ENCODE data around the gene RFLNA. TPM values are rescaled to one million over a fixed set of nuclear protein-coding genes. Genes with fewer than 3 reads are reported as not detected.

RFLNA gene
- total and polyA plus RNA-seq, 5 donors from 2014 or later: not detected

- no peak overlapping the region for H3K27ac ChIP-seq (ENCODE audit: insufficient read depth, low read length, poor library complexity, severe bottlenecking)
- no peak overlapping the region for H3K27ac Mint-ChIP-seq
- no peaks in the 10 kb centered on the region for H3K9me3 ChIP-seq (ENCODE audit: control insufficient read depth in 2 of 2, low read length in 2 of 2)
- peaks cover 26% of the 10 kb centered on the region for H3K27me3 Mint-ChIP-seq
- H3K36me3 Mint-ChIP-seq: no peaks in the 10 kb centered on the region
- H3K4me3 Mint-ChIP-seq: no peak overlapping the region
- peaks cover 0 to 4% (median 0%) of the 10 kb centered on the region in 4 donors for H3K4me1 Mint-ChIP-seq
- no peak overlapping the region for H3K4me3 ChIP-seq (ENCODE audit: low read depth, low read length)
- DNase-seq: no peak
- H3K9me3 Mint-ChIP-seq: no peaks in the 10 kb centered on the region
- no peaks in the 10 kb centered on the region for H3K36me3 ChIP-seq (ENCODE audit: control insufficient read depth, insufficient read depth, low read length)
- ATAC-seq (ENCODE audit: low read depth in 2 of 2): no peak
- no peaks in the 10 kb centered on the region for H3K4me1 ChIP-seq (ENCODE audit: control insufficient read depth, insufficient read depth, low read length, poor library complexity, severe bottlenecking)
- no peaks in the 10 kb centered on the region for H3K27me3 ChIP-seq (ENCODE audit: control insufficient read depth, insufficient read depth, low read length)
These were observed 6.3 kb downstream of the RFLNA start for GRCh38 chr12:124301084-124301654.

GRCh38 chr12:124302241-124302806 lies 7.4 kb downstream of the RFLNA start:
- H3K27me3 ChIP-seq (ENCODE audit: control insufficient read depth, insufficient read depth, low read length): no peaks in the 10 kb centered on the region
- H3K9me3 ChIP-seq (ENCODE audit: control insufficient read depth in 2 of 2, low read length in 2 of 2): no peaks in the 10 kb centered on the region
- no peak for DNase-seq
- H3K27ac ChIP-seq (ENCODE audit: insufficient read depth, low read length, poor library complexity, severe bottlenecking): no peak overlapping the region
- H3K4me1 ChIP-seq (ENCODE audit: control insufficient read depth, insufficient read depth, low read length, poor library complexity, severe bottlenecking): no peaks in the 10 kb centered on the region
- H3K4me3 ChIP-seq (ENCODE audit: low read depth, low read length): no peak overlapping the region
- Mint-ChIP-seq H3K36me3 (no peaks in the 10 kb centered on the region), H3K4me3 (no peak overlapping the region), H3K27me3 (peaks cover 14% of the 10 kb centered on the region), H3K27ac (no peak overlapping the region), H3K4me1 (no peaks in the 10 kb centered on the region), H3K9me3 (no peaks in the 10 kb centered on the region)
- ATAC-seq (ENCODE audit: low read depth in 2 of 2): no peak
- H3K36me3 ChIP-seq (ENCODE audit: control insufficient read depth, insufficient read depth, low read length): no peaks in the 10 kb centered on the region

- DNase-seq (no peak), ATAC-seq (ENCODE audit: low read depth in 2 of 2) (no peak)
- H3K4me1 ChIP-seq (ENCODE audit: control insufficient read depth, insufficient read depth, low read length, poor library complexity, severe bottlenecking): no peaks in the 10 kb centered on the region
- H3K36me3 Mint-ChIP-seq: no peaks in the 10 kb centered on the region
- H3K36me3 ChIP-seq (ENCODE audit: control insufficient read depth, insufficient read depth, low read length): no peaks in the 10 kb centered on the region
- no peak overlapping the region for H3K4me3 Mint-ChIP-seq
- H3K9me3 Mint-ChIP-seq: no peaks in the 10 kb centered on the region
- no peak overlapping the region for H3K27ac ChIP-seq (ENCODE audit: insufficient read depth, low read length, poor library complexity, severe bottlenecking)
- H3K27ac Mint-ChIP-seq: no peak overlapping the region
- H3K4me1 Mint-ChIP-seq: no peaks in the 10 kb centered on the region
- no peaks in the 10 kb centered on the region for H3K27me3 ChIP-seq (ENCODE audit: control insufficient read depth, insufficient read depth, low read length)
- H3K27me3 Mint-ChIP-seq: peaks cover 7% of the 10 kb centered on the region
- H3K9me3 ChIP-seq (ENCODE audit: control insufficient read depth in 2 of 2, low read length in 2 of 2): no peaks in the 10 kb centered on the region
- no peak overlapping the region for H3K4me3 ChIP-seq (ENCODE audit: low read depth, low read length)
These were observed 8.1 kb downstream of the RFLNA start for GRCh38 chr12:124302807-124303578.

- DNase-seq (no peak), ATAC-seq (ENCODE audit: low read depth in 2 of 2) (no peak)
- Histone ChIP-seq H3K36me3 (ENCODE audit: control insufficient read depth, insufficient read depth, low read length) (no peaks in the 10 kb centered on the region), H3K9me3 (ENCODE audit: control insufficient read depth in 2 of 2, low read length in 2 of 2) (no peaks in the 10 kb centered on the region), H3K27me3 (ENCODE audit: control insufficient read depth, insufficient read depth, low read length) (no peaks in the 10 kb centered on the region), H3K27ac (ENCODE audit: insufficient read depth, low read length, poor library complexity, severe bottlenecking) (no peak overlapping the region), H3K4me1 (ENCODE audit: control insufficient read depth, insufficient read depth, low read length, poor library complexity, severe bottlenecking) (no peaks in the 10 kb centered on the region), H3K4me3 (ENCODE audit: low read depth, low read length) (no peak overlapping the region)
- Mint-ChIP-seq H3K36me3 (no peaks in the 10 kb centered on the region), H3K9me3 (no peaks in the 10 kb centered on the region), H3K4me1 (no peaks in the 10 kb centered on the region), H3K4me3 (no peak overlapping the region), H3K27ac (no peak overlapping the region), H3K27me3 (peaks cover 7% of the 10 kb centered on the region)
These were observed 8.9 kb downstream of the RFLNA start for GRCh38 chr12:124303579-124304313.

- H3K4me1 Mint-ChIP-seq: no peaks in the 10 kb centered on the region
- H3K4me1 ChIP-seq (ENCODE audit: control insufficient read depth, insufficient read depth, low read length, poor library complexity, severe bottlenecking): no peaks in the 10 kb centered on the region
- no peaks in the 10 kb centered on the region for H3K9me3 Mint-ChIP-seq
- peaks cover 7% of the 10 kb centered on the region for H3K27me3 Mint-ChIP-seq
- no peaks in the 10 kb centered on the region for H3K27me3 ChIP-seq (ENCODE audit: control insufficient read depth, insufficient read depth, low read length)
- H3K36me3 Mint-ChIP-seq: no peaks in the 10 kb centered on the region
- H3K4me3 Mint-ChIP-seq: no peak overlapping the region
- DNase-seq (no peak), ATAC-seq (ENCODE audit: low read depth in 2 of 2) (no peak)
- no peaks in the 10 kb centered on the region for H3K9me3 ChIP-seq (ENCODE audit: control insufficient read depth in 2 of 2, low read length in 2 of 2)
- H3K4me3 ChIP-seq (ENCODE audit: low read depth, low read length): no peak overlapping the region
- H3K27ac Mint-ChIP-seq: no peak overlapping the region
- H3K27ac ChIP-seq (ENCODE audit: insufficient read depth, low read length, poor library complexity, severe bottlenecking): no peak overlapping the region
- H3K36me3 ChIP-seq (ENCODE audit: control insufficient read depth, insufficient read depth, low read length): no peaks in the 10 kb centered on the region
These were observed 9.5 kb downstream of the RFLNA start for GRCh38 chr12:124304314-124304790.

GRCh38 chr12:124305136-124305535 lies 10.2 kb downstream of the RFLNA start:
- no peak overlapping the region for H3K4me3 Mint-ChIP-seq
- no peaks in the 10 kb centered on the region for H3K9me3 Mint-ChIP-seq
- Histone ChIP-seq H3K9me3 (ENCODE audit: control insufficient read depth in 2 of 2, low read length in 2 of 2) (no peaks in the 10 kb centered on the region), H3K27me3 (ENCODE audit: control insufficient read depth, insufficient read depth, low read length) (no peaks in the 10 kb centered on the region), H3K4me1 (ENCODE audit: control insufficient read depth, insufficient read depth, low read length, poor library complexity, severe bottlenecking) (no peaks in the 10 kb centered on the region), H3K4me3 (ENCODE audit: low read depth, low read length) (no peak overlapping the region), H3K27ac (ENCODE audit: insufficient read depth, low read length, poor library complexity, severe bottlenecking) (no peak overlapping the region), H3K36me3 (ENCODE audit: control insufficient read depth, insufficient read depth, low read length) (no peaks in the 10 kb centered on the region)
- peaks cover under 1% of the 10 kb centered on the region for H3K27me3 Mint-ChIP-seq
- ATAC-seq (ENCODE audit: low read depth in 2 of 2): no peak
- DNase-seq: no peak
- H3K36me3 Mint-ChIP-seq: no peaks in the 10 kb centered on the region
- no peaks in the 10 kb centered on the region for H3K4me1 Mint-ChIP-seq
- no peak overlapping the region for H3K27ac Mint-ChIP-seq

- H3K4me1 Mint-ChIP-seq: no peaks in the 10 kb centered on the region
- no peaks in the 10 kb centered on the region for H3K9me3 Mint-ChIP-seq
- H3K27ac ChIP-seq (ENCODE audit: insufficient read depth, low read length, poor library complexity, severe bottlenecking): no peak overlapping the region
- DNase-seq (no peak), ATAC-seq (ENCODE audit: low read depth in 2 of 2) (no peak)
- H3K27me3 Mint-ChIP-seq: no peaks in the 10 kb centered on the region
- H3K4me3 ChIP-seq (ENCODE audit: low read depth, low read length): no peak overlapping the region
- no peaks in the 10 kb centered on the region for H3K9me3 ChIP-seq (ENCODE audit: control insufficient read depth in 2 of 2, low read length in 2 of 2)
- H3K36me3 ChIP-seq (ENCODE audit: control insufficient read depth, insufficient read depth, low read length): no peaks in the 10 kb centered on the region
- no peaks in the 10 kb centered on the region for H3K4me1 ChIP-seq (ENCODE audit: control insufficient read depth, insufficient read depth, low read length, poor library complexity, severe bottlenecking)
- H3K4me3 Mint-ChIP-seq: no peak overlapping the region
- H3K36me3 Mint-ChIP-seq: no peaks in the 10 kb centered on the region
- no peak overlapping the region for H3K27ac Mint-ChIP-seq
- H3K27me3 ChIP-seq (ENCODE audit: control insufficient read depth, insufficient read depth, low read length): no peaks in the 10 kb centered on the region
These were observed 11.1 kb downstream of the RFLNA start for GRCh38 chr12:124305776-124306685.
